WTC11 (cell line): ENCODE results near the gene TIMM22. TPM values are rescaled to one million over a fixed set of nuclear protein-coding genes. Genes with fewer than 3 reads are reported as not detected.

Experiments
- ATAC-seq: fragments of 200-7000 bp; cut with Tn5 transposase; 2 replicates; pipeline ENCODE4 v1.10.0; 2021; ENCODE audit warnings: mild to moderate bottlenecking, moderate library complexity
- Bru-seq: library from RNA; stranded (reverse); fragments of 400-500 nt; gene quantifications from one replicate; lab custom pipeline; 2021; lab: Mats Ljungman, UMichigan
- CTCF ChIA-PET: fragments of 300-600 bp; sonication (Branson Sonifier 250); formaldehyde crosslinking; loops from one replicate; lab custom pipeline; 2021; ENCODE audit warnings: antibody characterized with exemption; lab: Charles Lee
- POLR2A ChIA-PET: fragments of 350-600 bp; sonication (Branson Sonifier 250); formaldehyde crosslinking; loops from one replicate; lab custom pipeline; 2021; ENCODE audit warnings: antibody characterized with exemption; lab: Charles Lee
- DNase-seq: peaks from one replicate; pipeline ENCODE4 v3.0.0; 2021; ENCODE audit warnings: low spot score
- H3K27ac Mint-ChIP-seq: 2 replicates; pipeline ENCODE4 v1.8.0; 2021; ENCODE audit warnings: mixed read lengths
- H3K27me3 Mint-ChIP-seq: 2 replicates; pipeline ENCODE4 v1.8.0; 2021; ENCODE audit warnings: low read depth, mild to moderate bottlenecking, moderate library complexity, mixed read lengths
- H3K36me3 Mint-ChIP-seq: 2 replicates; pipeline ENCODE4 v1.8.0; 2021; ENCODE audit warnings: mixed read lengths
- H3K4me1 Mint-ChIP-seq: 2 replicates; pipeline ENCODE4 v1.8.0; 2022; ENCODE audit warnings: mixed read lengths
- H3K4me3 Mint-ChIP-seq: 2 replicates; pipeline ENCODE4 v1.8.0; 2021; ENCODE audit warnings: mild to moderate bottlenecking, moderate library complexity, mixed read lengths
- H3K9me3 Mint-ChIP-seq: 2 replicates; pipeline ENCODE4 v1.8.0; 2021; ENCODE audit warnings: mixed read lengths
- ATF1 ChIP-seq: sonication (generic); formaldehyde crosslinking; IDR thresholded peaks from 2 replicates; pipeline ENCODE4 v1.8.1; 2023; ENCODE audit warnings: mild to moderate bottlenecking, moderate library complexity, missing genetic modification reagents
- CBFB ChIP-seq: sonication (generic); formaldehyde crosslinking; IDR thresholded peaks from 2 replicates; pipeline ENCODE4 v1.8.1; 2022; ENCODE audit warnings: mild to moderate bottlenecking, low read depth, missing genetic modification reagents
- CREM ChIP-seq: sonication (generic); formaldehyde crosslinking; IDR thresholded peaks from 2 replicates; pipeline ENCODE4 v1.8.1; 2022; ENCODE audit warnings: mild to moderate bottlenecking, missing genetic modification reagents, moderate library complexity
- MXD4 ChIP-seq: fragments of 250-450 bp; sonication (Bioruptor Pico); IDR thresholded peaks from 2 replicates; pipeline ENCODE4 v1.8.0; 2021; ENCODE audit warnings: mild to moderate bottlenecking, moderate library complexity, borderline replicate concordance
- SP1 ChIP-seq: sonication (generic); formaldehyde crosslinking; conservative IDR thresholded peaks from 2 replicates; pipeline ENCODE4 v1.8.1; 2022; ENCODE audit warnings: missing genetic modification reagents
- ZBTB21 ChIP-seq: sonication (generic); formaldehyde crosslinking; IDR thresholded peaks from 2 replicates; pipeline ENCODE4 v1.8.1; 2023; ENCODE audit warnings: mild to moderate bottlenecking, missing genetic modification reagents, borderline replicate concordance
- long read RNA-seq, 3 experiments: library from RNA in 1 of 3; library from capped mRNA in 1 of 3; library from polyadenylated mRNA in 1 of 3; unstranded in 2 of 3; stranded (forward) in 1 of 3; transcript quantifications; one replicate each; pipeline ENCODE4 v2.0.0, GENCODE V29; 2021
- total RNA-seq: library from RNA; stranded (reverse); gene quantifications from 3 replicates; pipeline ENCODE4 v1.2.3, GENCODE V29; 2021
- TF ChIP-seq, protein P1 (sequence below): fragments of 200-600 bp; IDR thresholded peaks from 2 replicates; pipeline ENCODE4 v1.8.0; 2022; ENCODE audit warnings: antibody characterized with exemption
- TF ChIP-seq, protein P2 (sequence below): sonication (generic); formaldehyde crosslinking; IDR thresholded peaks from 2 replicates; pipeline ENCODE4 v1.8.0; 2022; ENCODE audit warnings: mild to moderate bottlenecking, missing genetic modification reagents
- TF ChIP-seq, protein P3 (sequence below): sonication (generic); formaldehyde crosslinking; IDR thresholded peaks from 2 replicates; pipeline ENCODE4 v1.8.1; 2023; ENCODE audit warnings: mild to moderate bottlenecking, missing genetic modification reagents, moderate library complexity
- TF ChIP-seq, protein P4 (sequence below): sonication (generic); formaldehyde crosslinking; IDR thresholded peaks from 2 replicates; pipeline ENCODE4 v1.8.1; 2023; ENCODE audit warnings: mild to moderate bottlenecking, moderate library complexity, missing genetic modification reagents
- TF ChIP-seq, protein P5 (sequence below): sonication (generic); formaldehyde crosslinking; IDR thresholded peaks from 2 replicates; pipeline ENCODE4 v1.8.0; 2022; ENCODE audit warnings: mild to moderate bottlenecking, missing genetic modification reagents
- TF ChIP-seq, protein P6 (sequence below): sonication (generic); formaldehyde crosslinking; IDR thresholded peaks from 2 replicates; pipeline ENCODE4 v1.8.0; 2022; ENCODE audit warnings: mild to moderate bottlenecking, missing genetic modification reagents
- TF ChIP-seq, protein P7 (sequence below): sonication (generic); formaldehyde crosslinking; IDR thresholded peaks from 2 replicates; pipeline ENCODE4 v1.8.0; 2022; ENCODE audit warnings: mild to moderate bottlenecking, missing genetic modification reagents
- TF ChIP-seq, protein P8 (sequence below): sonication (generic); formaldehyde crosslinking; IDR thresholded peaks from 2 replicates; pipeline ENCODE4 v1.8.0; 2023; ENCODE audit warnings: mild to moderate bottlenecking, missing genetic modification reagents
- TF ChIP-seq, protein P9 (sequence below): sonication (generic); formaldehyde crosslinking; conservative IDR thresholded peaks from 2 replicates; pipeline ENCODE4 v1.8.1; 2023; ENCODE audit warnings: mild to moderate bottlenecking, low read depth, missing genetic modification reagents, moderate library complexity
- TF ChIP-seq, protein P10 (sequence below): sonication (generic); formaldehyde crosslinking; IDR thresholded peaks from 2 replicates; pipeline ENCODE4 v1.8.1; 2022; ENCODE audit warnings: mild to moderate bottlenecking, moderate library complexity, missing genetic modification reagents

The TIMM22 gene
- total RNA-seq (17.2 to 18.0 TPM (median 17.4 TPM) in 3 replicates), Bru-seq, nascent RNA (percentile 83 among the genes with signal in this experiment)
- long read RNA-seq, experiment 1, transcript TIMM22-201 (4 exons, 3,194 nt): major isoform, 253 of 262 reads
- long read RNA-seq, experiment 1, partial matches to known transcripts: 8 of 262 reads
- long read RNA-seq, experiment 1, other reads (novel, unspliced or antisense): 1 of 262 reads
- long read RNA-seq, experiment 2, transcript TIMM22-201 (4 exons, 3,194 nt): major isoform, 40 of 51 reads
- long read RNA-seq, experiment 2, partial matches to known transcripts: 4 of 51 reads
- long read RNA-seq, experiment 2, other reads (novel, unspliced or antisense): 7 of 51 reads
- long read RNA-seq, experiment 3, transcript TIMM22-201 (4 exons, 3,194 nt): major isoform, 191 of 199 reads
- long read RNA-seq, experiment 3, partial matches to known transcripts: 4 of 199 reads
- long read RNA-seq, experiment 3, other reads (novel, unspliced or antisense): 4 of 199 reads

DNA sequence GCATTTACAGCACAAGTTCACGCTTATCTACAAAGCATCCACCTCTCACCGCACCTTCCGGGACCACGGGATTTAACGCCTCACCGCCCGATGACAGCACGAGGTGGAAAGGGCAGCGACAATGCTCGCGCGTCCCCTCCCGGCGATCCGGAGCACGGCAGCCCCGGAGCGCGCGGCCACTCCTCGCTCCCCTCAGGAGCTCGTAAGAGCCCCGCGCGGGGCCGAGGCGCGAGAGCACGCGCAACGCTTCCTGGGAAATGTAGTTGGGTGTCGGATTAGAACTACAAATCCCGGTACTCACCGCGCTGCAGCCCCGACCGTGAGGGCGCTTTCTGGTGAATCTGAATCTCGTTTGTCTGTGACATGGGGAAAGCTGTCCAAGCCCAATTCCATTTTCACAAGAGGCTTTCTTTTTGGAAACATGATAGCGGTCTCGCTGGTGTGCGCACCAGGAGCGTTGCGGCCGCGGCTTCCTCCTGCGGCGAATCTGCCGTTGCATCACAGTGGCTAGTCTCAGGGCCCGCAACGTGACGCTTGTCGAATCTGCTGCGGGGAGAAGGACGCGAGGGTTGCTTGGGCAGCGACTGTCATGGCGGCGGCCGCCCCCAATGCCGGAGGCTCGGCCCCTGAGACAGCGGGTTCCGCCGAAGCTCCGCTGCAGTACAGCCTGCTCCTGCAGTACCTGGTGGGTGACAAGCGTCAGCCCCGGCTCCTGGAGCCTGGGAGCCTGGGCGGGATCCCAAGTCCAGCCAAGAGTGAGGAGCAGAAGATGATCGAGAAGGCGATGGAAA is at the start of gene TIMM22:
TIMM22 (plus strand) TSS at position 576 of the 791 bp plus-strand sequence; CDS start at position 590, 14 bp downstream.
- CTCF ChIA-PET: interaction anchor here (0.6 to 2.3 kb wide), 62 partner anchors 9 to 586 kb away, joined by 3 to 58 read pairs (median 4); partner anchors contain the start of genes GEMIN4, GLOD4, MRM3 and NXN
- peak within 1 kb of the TSS; percentile 99 for H3K27ac Mint-ChIP-seq
- ATAC-seq (peak; percentile 97), DNase-seq (peak; percentile 96)
- peaks cover 19% of the 10 kb centered on the region for H3K27me3 Mint-ChIP-seq
- H3K36me3 Mint-ChIP-seq: peaks cover 22% of the 10 kb centered on the region
- peak within 1 kb of the TSS; percentile 90 for H3K4me3 Mint-ChIP-seq
- POLR2A ChIA-PET: interaction anchor here (0.5 to 1.0 kb wide), 4 partner anchors 40 to 282 kb away, joined by 3 to 4 read pairs (median 3); partner anchors contain the start of gene VPS53
- H3K9me3 Mint-ChIP-seq: peaks cover 14% of the 10 kb centered on the region
- peaks cover 8% of the 10 kb centered on the region for H3K4me1 Mint-ChIP-seq
- TF ChIP-seq, protein P1, sequence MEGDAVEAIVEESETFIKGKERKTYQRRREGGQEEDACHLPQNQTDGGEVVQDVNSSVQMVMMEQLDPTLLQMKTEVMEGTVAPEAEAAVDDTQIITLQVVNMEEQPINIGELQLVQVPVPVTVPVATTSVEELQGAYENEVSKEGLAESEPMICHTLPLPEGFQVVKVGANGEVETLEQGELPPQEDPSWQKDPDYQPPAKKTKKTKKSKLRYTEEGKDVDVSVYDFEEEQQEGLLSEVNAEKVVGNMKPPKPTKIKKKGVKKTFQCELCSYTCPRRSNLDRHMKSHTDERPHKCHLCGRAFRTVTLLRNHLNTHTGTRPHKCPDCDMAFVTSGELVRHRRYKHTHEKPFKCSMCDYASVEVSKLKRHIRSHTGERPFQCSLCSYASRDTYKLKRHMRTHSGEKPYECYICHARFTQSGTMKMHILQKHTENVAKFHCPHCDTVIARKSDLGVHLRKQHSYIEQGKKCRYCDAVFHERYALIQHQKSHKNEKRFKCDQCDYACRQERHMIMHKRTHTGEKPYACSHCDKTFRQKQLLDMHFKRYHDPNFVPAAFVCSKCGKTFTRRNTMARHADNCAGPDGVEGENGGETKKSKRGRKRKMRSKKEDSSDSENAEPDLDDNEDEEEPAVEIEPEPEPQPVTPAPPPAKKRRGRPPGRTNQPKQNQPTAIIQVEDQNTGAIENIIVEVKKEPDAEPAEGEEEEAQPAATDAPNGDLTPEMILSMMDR: peak; percentile 79
- TF ChIP-seq, protein P2, sequence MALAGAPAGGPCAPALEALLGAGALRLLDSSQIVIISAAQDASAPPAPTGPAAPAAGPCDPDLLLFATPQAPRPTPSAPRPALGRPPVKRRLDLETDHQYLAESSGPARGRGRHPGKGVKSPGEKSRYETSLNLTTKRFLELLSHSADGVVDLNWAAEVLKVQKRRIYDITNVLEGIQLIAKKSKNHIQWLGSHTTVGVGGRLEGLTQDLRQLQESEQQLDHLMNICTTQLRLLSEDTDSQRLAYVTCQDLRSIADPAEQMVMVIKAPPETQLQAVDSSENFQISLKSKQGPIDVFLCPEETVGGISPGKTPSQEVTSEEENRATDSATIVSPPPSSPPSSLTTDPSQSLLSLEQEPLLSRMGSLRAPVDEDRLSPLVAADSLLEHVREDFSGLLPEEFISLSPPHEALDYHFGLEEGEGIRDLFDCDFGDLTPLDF: 0 out of 2 replicates have a peak, but pooled peaks have one; percentile 80
- TF ChIP-seq, protein P3, sequence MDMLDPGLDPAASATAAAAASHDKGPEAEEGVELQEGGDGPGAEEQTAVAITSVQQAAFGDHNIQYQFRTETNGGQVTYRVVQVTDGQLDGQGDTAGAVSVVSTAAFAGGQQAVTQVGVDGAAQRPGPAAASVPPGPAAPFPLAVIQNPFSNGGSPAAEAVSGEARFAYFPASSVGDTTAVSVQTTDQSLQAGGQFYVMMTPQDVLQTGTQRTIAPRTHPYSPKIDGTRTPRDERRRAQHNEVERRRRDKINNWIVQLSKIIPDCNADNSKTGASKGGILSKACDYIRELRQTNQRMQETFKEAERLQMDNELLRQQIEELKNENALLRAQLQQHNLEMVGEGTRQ: peak; percentile 89
- TF ChIP-seq, protein P4, sequence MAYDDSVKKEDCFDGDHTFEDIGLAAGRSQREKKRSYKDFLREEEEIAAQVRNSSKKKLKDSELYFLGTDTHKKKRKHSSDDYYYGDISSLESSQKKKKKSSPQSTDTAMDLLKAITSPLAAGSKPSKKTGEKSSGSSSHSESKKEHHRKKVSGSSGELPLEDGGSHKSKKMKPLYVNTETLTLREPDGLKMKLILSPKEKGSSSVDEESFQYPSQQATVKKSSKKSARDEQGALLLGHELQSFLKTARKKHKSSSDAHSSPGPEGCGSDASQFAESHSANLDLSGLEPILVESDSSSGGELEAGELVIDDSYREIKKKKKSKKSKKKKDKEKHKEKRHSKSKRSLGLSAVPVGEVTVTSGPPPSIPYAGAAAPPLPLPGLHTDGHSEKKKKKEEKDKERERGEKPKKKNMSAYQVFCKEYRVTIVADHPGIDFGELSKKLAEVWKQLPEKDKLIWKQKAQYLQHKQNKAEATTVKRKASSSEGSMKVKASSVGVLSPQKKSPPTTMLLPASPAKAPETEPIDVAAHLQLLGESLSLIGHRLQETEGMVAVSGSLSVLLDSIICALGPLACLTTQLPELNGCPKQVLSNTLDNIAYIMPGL (CRISPR knock-in tag): peak; percentile 83
- TF ChIP-seq ATF1 (CRISPR knock-in tag): no peak
- TF ChIP-seq, protein P5, sequence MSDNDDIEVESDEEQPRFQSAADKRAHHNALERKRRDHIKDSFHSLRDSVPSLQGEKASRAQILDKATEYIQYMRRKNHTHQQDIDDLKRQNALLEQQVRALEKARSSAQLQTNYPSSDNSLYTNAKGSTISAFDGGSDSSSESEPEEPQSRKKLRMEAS (CRISPR knock-in tag): peak; percentile 100
- TF ChIP-seq CREM (CRISPR knock-in tag): peak; percentile 56
- TF ChIP-seq, protein P6, sequence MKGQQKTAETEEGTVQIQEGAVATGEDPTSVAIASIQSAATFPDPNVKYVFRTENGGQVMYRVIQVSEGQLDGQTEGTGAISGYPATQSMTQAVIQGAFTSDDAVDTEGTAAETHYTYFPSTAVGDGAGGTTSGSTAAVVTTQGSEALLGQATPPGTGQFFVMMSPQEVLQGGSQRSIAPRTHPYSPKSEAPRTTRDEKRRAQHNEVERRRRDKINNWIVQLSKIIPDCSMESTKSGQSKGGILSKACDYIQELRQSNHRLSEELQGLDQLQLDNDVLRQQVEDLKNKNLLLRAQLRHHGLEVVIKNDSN (CRISPR knock-in tag): peak; percentile 90
- peak; percentile 71; the same call in 1 of the 2 replicates for TF ChIP-seq ZBTB21
- peak; percentile 46; the same call in 1 of the 2 replicates for TF ChIP-seq SP1 (CRISPR knock-in tag)
- TF ChIP-seq, protein P7, sequence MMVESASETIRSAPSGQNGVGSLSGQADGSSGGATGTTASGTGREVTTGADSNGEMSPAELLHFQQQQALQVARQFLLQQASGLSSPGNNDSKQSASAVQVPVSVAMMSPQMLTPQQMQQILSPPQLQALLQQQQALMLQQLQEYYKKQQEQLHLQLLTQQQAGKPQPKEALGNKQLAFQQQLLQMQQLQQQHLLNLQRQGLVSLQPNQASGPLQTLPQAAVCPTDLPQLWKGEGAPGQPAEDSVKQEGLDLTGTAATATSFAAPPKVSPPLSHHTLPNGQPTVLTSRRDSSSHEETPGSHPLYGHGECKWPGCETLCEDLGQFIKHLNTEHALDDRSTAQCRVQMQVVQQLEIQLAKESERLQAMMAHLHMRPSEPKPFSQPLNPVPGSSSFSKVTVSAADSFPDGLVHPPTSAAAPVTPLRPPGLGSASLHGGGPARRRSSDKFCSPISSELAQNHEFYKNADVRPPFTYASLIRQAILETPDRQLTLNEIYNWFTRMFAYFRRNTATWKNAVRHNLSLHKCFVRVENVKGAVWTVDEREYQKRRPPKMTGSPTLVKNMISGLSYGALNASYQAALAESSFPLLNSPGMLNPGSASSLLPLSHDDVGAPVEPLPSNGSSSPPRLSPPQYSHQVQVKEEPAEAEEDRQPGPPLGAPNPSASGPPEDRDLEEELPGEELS: peak; percentile 79
- TF ChIP-seq, protein P8, sequence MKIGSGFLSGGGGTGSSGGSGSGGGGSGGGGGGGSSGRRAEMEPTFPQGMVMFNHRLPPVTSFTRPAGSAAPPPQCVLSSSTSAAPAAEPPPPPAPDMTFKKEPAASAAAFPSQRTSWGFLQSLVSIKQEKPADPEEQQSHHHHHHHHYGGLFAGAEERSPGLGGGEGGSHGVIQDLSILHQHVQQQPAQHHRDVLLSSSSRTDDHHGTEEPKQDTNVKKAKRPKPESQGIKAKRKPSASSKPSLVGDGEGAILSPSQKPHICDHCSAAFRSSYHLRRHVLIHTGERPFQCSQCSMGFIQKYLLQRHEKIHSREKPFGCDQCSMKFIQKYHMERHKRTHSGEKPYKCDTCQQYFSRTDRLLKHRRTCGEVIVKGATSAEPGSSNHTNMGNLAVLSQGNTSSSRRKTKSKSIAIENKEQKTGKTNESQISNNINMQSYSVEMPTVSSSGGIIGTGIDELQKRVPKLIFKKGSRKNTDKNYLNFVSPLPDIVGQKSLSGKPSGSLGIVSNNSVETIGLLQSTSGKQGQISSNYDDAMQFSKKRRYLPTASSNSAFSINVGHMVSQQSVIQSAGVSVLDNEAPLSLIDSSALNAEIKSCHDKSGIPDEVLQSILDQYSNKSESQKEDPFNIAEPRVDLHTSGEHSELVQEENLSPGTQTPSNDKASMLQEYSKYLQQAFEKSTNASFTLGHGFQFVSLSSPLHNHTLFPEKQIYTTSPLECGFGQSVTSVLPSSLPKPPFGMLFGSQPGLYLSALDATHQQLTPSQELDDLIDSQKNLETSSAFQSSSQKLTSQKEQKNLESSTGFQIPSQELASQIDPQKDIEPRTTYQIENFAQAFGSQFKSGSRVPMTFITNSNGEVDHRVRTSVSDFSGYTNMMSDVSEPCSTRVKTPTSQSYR (CRISPR knock-in tag): peak; percentile 83; the same call in 1 of the 2 replicates
- TF ChIP-seq, protein P9, sequence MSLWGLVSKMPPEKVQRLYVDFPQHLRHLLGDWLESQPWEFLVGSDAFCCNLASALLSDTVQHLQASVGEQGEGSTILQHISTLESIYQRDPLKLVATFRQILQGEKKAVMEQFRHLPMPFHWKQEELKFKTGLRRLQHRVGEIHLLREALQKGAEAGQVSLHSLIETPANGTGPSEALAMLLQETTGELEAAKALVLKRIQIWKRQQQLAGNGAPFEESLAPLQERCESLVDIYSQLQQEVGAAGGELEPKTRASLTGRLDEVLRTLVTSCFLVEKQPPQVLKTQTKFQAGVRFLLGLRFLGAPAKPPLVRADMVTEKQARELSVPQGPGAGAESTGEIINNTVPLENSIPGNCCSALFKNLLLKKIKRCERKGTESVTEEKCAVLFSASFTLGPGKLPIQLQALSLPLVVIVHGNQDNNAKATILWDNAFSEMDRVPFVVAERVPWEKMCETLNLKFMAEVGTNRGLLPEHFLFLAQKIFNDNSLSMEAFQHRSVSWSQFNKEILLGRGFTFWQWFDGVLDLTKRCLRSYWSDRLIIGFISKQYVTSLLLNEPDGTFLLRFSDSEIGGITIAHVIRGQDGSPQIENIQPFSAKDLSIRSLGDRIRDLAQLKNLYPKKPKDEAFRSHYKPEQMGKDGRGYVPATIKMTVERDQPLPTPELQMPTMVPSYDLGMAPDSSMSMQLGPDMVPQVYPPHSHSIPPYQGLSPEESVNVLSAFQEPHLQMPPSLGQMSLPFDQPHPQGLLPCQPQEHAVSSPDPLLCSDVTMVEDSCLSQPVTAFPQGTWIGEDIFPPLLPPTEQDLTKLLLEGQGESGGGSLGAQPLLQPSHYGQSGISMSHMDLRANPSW (CRISPR knock-in tag): 0 out of 2 replicates have a peak, but pooled peaks have one; percentile 34
- 0 out of 2 replicates have a peak, but pooled peaks have one; percentile 80 for TF ChIP-seq CBFB (CRISPR knock-in tag)
- no peak for TF ChIP-seq MXD4 (CRISPR knock-in tag)
- TF ChIP-seq, protein P10, sequence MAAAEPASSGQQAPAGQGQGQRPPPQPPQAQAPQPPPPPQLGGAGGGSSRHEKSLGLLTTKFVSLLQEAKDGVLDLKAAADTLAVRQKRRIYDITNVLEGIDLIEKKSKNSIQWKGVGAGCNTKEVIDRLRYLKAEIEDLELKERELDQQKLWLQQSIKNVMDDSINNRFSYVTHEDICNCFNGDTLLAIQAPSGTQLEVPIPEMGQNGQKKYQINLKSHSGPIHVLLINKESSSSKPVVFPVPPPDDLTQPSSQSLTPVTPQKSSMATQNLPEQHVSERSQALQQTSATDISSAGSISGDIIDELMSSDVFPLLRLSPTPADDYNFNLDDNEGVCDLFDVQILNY (CRISPR knock-in tag): peak; percentile 92
